Fibroblast of lung (primary cell): Measurements from ENCODE around the gene ROBO2. TPM values are rescaled to one million over a fixed set of nuclear protein-coding genes. Genes with fewer than 3 reads are reported as not detected.

Source experiments
- DNase-seq, 2 donors: peaks; one replicate each; pipeline versions ENCODE4 v3.0.0 to v3.0.0-alpha.2; 2010; ENCODE audit warnings: low read depth in 2 of 2
- H2AFZ ChIP-seq: 2 replicates; pipeline ENCODE4 v1.5.1; 2012; ENCODE audit warnings: low read length, control low read depth, inconsistent platforms
- H3K27ac ChIP-seq: 2 replicates; pipeline ENCODE4 v1.5.1; 2011; ENCODE audit warnings: low read length, control low read depth; ENCODE audit not compliant: insufficient read depth
- H3K27me3 ChIP-seq: 2 replicates; pipeline ENCODE4 v1.5.1; 2011; ENCODE audit warnings: mild to moderate bottlenecking, low read length; ENCODE audit not compliant: control insufficient read depth, insufficient read depth
- H3K36me3 ChIP-seq: 2 replicates; pipeline ENCODE4 v1.5.1; 2011; ENCODE audit warnings: low read length; ENCODE audit not compliant: control insufficient read depth, insufficient read depth
- H3K4me1 ChIP-seq: 2 replicates; pipeline ENCODE4 v1.5.1; 2011; ENCODE audit warnings: low read length; ENCODE audit not compliant: control insufficient read depth, insufficient read depth; ENCODE audit errors: extremely low read depth
- H3K4me2 ChIP-seq: 2 replicates; pipeline ENCODE4 v1.5.1; 2011; ENCODE audit warnings: low read length, control low read depth; ENCODE audit not compliant: insufficient read depth; ENCODE audit errors: extremely low read depth
- H3K4me3 ChIP-seq, 4 experiments: fragments of 200-600 bp in 1 of 4; sonication (generic) in 1 of 4; replicated peaks in 1 of 4; 2 replicates each; pipeline ENCODE4 v1.5.1; 2011 to 2016; ENCODE audit warnings: low read length in 4 of 4, low read depth in 3 of 4, mild to moderate bottlenecking in 3 of 4, control low read depth in 2 of 4, inconsistent platforms in 1 of 4, mixed read lengths in 1 of 4; ENCODE audit not compliant: insufficient read depth in 1 of 4; ENCODE audit errors: control extremely low read depth in 1 of 4
- H3K79me2 ChIP-seq: 2 replicates; pipeline ENCODE4 v1.5.1; 2012; ENCODE audit warnings: mild to moderate bottlenecking, low read length, inconsistent platforms; ENCODE audit not compliant: control insufficient read depth, insufficient read depth
- H3K9ac ChIP-seq: 2 replicates; pipeline ENCODE4 v1.5.1; 2011; ENCODE audit warnings: mild to moderate bottlenecking, low read length, control low read depth; ENCODE audit not compliant: insufficient read depth
- H3K9me3 ChIP-seq: 2 replicates; pipeline ENCODE4 v1.5.1; 2012; ENCODE audit warnings: low read depth, low read length; ENCODE audit not compliant: control insufficient read depth, insufficient read depth
- H4K20me1 ChIP-seq: 2 replicates; pipeline ENCODE4 v1.5.1; 2011; ENCODE audit warnings: low read length; ENCODE audit not compliant: control insufficient read depth, insufficient read depth; ENCODE audit errors: extremely low read depth
- EZH2 ChIP-seq: IDR thresholded peaks from 2 replicates; pipeline ENCODE4 v1.5.1; 2012; ENCODE audit warnings: low read length, control low read depth, mild to moderate bottlenecking; ENCODE audit errors: missing control alignments
- polyA plus RNA-seq, 2 donors: library from polyadenylated mRNA; depleted of rRNA in 1 of 2; stranded (reverse) in 1 of 2; unstranded in 1 of 2; fragments of >200 nt; gene quantifications; 2 replicates each; pipeline ENCODE4 v1.2.1, GENCODE V29; 2011 to 2012; ENCODE audit warnings: missing spikeins in 1 of 2
- total RNA-seq: library from RNA; depleted of rRNA; stranded (reverse); fragments of >200 nt; gene quantifications from 2 replicates; pipeline ENCODE4 v1.2.1, GENCODE V29; 2014
- TF ChIP-seq, protein P1 (sequence below), 2 donors: IDR thresholded peaks in 1 of 2; conservative IDR thresholded peaks in 1 of 2; 1 replicate in 1 of 2; 2 replicates in 1 of 2; pipeline ENCODE4 v1.5.1; 2011 to 2012; ENCODE audit warnings: low read length in 2 of 2, control low read depth in 1 of 2, inconsistent platforms in 1 of 2, low read depth in 1 of 2, mild to moderate bottlenecking in 1 of 2

ROBO2 gene
- total and polyA plus RNA-seq, 2 donors (not counting 1 experiment from before 2014, with no cell fraction given): 0.83 to 1.5 TPM

DNA sequence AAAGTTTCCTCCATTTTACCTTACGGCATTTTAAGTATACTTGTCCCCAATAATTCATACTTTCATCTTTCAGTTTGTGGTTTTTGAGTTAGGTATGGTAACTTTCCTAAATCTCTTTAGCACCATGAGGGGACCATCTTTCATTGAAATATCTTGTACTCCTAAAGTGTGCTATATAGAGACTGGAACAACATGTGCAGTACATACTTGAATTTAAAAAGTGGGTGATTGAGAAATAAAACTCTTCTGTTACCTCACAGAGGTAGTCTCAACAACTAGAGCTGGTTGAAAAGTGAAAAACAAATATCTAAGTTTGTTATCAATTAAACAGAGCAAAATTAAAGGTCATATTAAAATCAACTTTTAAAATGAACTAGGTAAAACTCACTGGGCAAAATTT lies 423.1 kb downstream of the ROBO2 start:
- Histone ChIP-seq H3K9ac (no peak overlapping the region), H3K4me3 (no peak overlapping the region), H3K79me2 (no peaks in the 10 kb centered on the region), H3K4me1 (no peaks in the 10 kb centered on the region), H3K27ac (no peak overlapping the region), H2AFZ (no peak overlapping the region), H3K4me2 (no peak overlapping the region), H3K9me3 (no peaks in the 10 kb centered on the region), H3K27me3 (no peaks in the 10 kb centered on the region), H4K20me1 (no peaks in the 10 kb centered on the region), H3K36me3 (no peaks in the 10 kb centered on the region)
- DNase-seq: no peak
- TF ChIP-seq, protein P1, sequence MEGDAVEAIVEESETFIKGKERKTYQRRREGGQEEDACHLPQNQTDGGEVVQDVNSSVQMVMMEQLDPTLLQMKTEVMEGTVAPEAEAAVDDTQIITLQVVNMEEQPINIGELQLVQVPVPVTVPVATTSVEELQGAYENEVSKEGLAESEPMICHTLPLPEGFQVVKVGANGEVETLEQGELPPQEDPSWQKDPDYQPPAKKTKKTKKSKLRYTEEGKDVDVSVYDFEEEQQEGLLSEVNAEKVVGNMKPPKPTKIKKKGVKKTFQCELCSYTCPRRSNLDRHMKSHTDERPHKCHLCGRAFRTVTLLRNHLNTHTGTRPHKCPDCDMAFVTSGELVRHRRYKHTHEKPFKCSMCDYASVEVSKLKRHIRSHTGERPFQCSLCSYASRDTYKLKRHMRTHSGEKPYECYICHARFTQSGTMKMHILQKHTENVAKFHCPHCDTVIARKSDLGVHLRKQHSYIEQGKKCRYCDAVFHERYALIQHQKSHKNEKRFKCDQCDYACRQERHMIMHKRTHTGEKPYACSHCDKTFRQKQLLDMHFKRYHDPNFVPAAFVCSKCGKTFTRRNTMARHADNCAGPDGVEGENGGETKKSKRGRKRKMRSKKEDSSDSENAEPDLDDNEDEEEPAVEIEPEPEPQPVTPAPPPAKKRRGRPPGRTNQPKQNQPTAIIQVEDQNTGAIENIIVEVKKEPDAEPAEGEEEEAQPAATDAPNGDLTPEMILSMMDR (conservative IDR thresholded peaks at IDR 0.05 in 1 of 2, IDR thresholded peaks at IDR 0.05 in 1 of 2; ENCODE audit: low read depth in 1 of 2, low read length in 2 of 2): no peak
- TF ChIP-seq EZH2: no peak

DNA sequence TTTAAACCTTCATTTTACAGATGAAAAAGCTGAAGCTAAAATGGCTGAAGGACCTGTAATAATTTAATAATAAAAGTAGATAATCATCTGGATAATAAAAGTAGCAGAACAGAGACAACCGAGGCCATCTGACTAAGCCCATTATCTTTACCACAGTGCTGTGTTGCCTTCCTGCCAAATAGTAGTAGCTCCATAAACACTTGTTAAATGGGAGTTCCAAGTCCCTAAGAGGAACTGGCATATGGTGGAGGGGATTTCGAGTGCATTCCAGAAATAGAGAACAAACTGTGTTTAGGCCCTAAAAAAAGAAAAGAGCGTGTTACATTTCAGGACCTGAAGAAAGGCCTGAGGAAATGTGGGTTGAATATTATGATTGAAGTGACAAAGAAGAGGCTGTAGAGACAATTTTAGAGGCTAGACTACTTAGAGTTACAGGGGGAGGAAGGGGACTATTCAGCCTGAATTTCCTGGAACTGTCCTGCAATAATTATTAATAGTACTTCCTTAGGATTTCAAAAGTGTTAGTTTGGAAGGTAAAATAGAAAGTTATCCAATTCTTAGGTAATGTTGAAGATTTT lies 424.3 kb downstream of the ROBO2 start:
- no peaks in the 10 kb centered on the region for H3K4me1 ChIP-seq
- H3K4me2 ChIP-seq: no peak overlapping the region
- TF ChIP-seq, protein P1 (conservative IDR thresholded peaks at IDR 0.05 in 1 of 2, IDR thresholded peaks at IDR 0.05 in 1 of 2; ENCODE audit: low read depth in 1 of 2, low read length in 2 of 2): no peak
- TF ChIP-seq EZH2: no peak
- DNase-seq: peak in 1 of 2 donors; percentile 46
- no peak overlapping the region for H2AFZ ChIP-seq
- H3K79me2 ChIP-seq: no peaks in the 10 kb centered on the region
- H3K9me3 ChIP-seq: no peaks in the 10 kb centered on the region
- no peaks in the 10 kb centered on the region for H4K20me1 ChIP-seq
- H3K27ac ChIP-seq: no peak overlapping the region
- H3K27me3 ChIP-seq: no peaks in the 10 kb centered on the region
- H3K9ac ChIP-seq: no peak overlapping the region
- no peak overlapping the region for H3K4me3 ChIP-seq
- H3K36me3 ChIP-seq: no peaks in the 10 kb centered on the region

DNA sequence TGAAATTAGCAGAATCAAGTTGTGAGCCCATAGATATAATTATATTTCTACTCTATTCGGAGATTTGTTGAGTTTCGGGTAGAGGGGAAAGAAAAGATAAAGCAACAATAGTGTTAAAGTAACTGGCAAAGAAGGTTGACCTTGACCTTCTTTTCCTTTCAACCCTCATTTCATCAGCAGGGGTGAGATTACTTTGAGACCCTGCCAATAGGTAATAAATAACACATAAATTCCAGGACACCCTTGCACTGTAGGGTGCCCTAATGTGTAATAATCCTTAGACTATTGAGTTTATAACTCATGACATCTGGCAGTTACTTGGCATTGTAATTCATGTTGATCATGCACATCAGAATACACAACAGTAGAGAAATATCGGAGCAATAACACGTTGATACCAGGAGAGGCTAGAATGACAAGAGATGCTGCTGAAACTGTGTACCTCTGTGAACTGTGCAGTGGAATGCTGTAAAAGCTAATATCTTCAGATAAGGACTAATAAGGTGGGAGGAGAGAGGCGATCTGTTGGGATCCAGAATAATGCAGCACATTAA lies 426.7 kb downstream of the ROBO2 start:
- Histone ChIP-seq H3K36me3 (no peaks in the 10 kb centered on the region), H3K27me3 (no peaks in the 10 kb centered on the region), H3K4me3 (no peak overlapping the region), H3K9me3 (no peaks in the 10 kb centered on the region), H3K4me2 (no peak overlapping the region), H3K9ac (no peak overlapping the region), H3K79me2 (no peaks in the 10 kb centered on the region), H3K4me1 (no peaks in the 10 kb centered on the region), H3K27ac (no peak overlapping the region), H2AFZ (no peak overlapping the region), H4K20me1 (no peaks in the 10 kb centered on the region)
- no peak for DNase-seq
- TF ChIP-seq, protein P1 (conservative IDR thresholded peaks at IDR 0.05 in 1 of 2, IDR thresholded peaks at IDR 0.05 in 1 of 2; ENCODE audit: low read depth in 1 of 2, low read length in 2 of 2): no peak
- TF ChIP-seq EZH2: no peak
